Measurements from ENCODE around the gene CYP4B1.

Gene CYP4B1

DNA sequence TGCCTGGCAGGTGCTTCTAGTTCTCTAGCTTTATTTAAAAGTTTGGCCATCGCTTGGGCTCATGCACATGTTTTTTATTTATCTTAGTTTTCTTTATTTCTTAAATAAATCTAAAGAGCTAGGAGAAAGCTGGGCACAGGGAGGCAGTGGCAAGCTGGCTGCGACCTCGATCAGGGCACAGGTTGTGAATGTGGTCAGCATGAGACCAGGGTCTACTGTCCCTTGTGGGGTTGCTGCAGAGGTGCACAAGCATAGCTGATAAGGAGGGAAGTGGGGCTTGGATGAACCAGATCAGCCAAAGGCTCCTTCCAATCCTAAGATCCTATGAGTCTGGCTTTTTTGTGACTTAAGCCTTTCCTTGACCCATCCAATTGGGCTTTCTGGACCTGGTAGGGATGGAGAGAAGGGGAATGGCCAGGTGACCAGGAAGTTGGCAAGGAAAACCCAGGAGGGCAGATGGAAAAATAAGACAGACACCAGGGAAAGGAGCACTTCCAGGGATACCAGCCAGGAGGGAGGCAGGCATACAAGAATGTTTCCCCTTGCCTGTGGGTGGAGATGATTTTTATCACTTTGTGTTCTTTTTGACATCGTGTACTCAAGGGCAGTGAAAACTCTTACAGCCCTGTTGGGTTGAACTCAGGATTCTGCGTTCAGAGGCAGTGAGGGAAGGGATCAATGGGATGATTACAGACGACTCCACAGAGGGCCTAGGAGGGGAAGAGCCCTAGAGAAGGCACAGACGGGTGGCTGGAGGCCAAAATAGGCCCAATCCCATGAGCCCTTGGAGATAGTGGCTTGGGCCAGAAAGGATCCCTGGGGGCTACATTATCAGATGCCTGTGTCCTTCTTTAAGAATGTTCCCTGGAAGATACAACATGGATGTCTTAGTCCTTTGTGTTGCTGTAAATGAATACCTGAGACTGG is 8.5 kb downstream of the CYP4B1 start:
- Histone ChIP-seq H3F3A (ENCODE audit: insufficient read depth) (no peaks in the 10 kb centered on the region), H3K4me2 (ENCODE audit: low read depth, low read length, poor library complexity, severe bottlenecking) (no peak overlapping the region), H3K27me3 (ENCODE audit: low read length) (no peaks in the 10 kb centered on the region), H3K36me3 (ENCODE audit: low read length) (no peaks in the 10 kb centered on the region), H4K20me1 (ENCODE audit: low read depth, low read length) (no peaks in the 10 kb centered on the region), H3K27ac (ENCODE audit: low read depth, low read length) (no peak overlapping the region), H3K9me2 (replicated peaks; ENCODE audit: insufficient read depth, low read length) (no peaks in the 10 kb centered on the region), H3K79me2 (ENCODE audit: insufficient read depth, low read length) (no peaks in the 10 kb centered on the region), H3K4me3 (ENCODE audit: insufficient read depth, low read length, poor library complexity, severe bottlenecking) (no peak overlapping the region), H3K9ac (ENCODE audit: low read length) (no peak overlapping the region), H3K9me3 (ENCODE audit: insufficient read depth, low read length) (no peaks in the 10 kb centered on the region), H2AFZ (ENCODE audit: low read depth, low read length, severe bottlenecking) (no peak overlapping the region)
- TF ChIP-seq CTCF (IDR thresholded peaks at IDR 0.05; ENCODE audit: insufficient read depth, low read length, poor library complexity, severe bottlenecking) (no peak), EZH2phosphoT487 (conservative IDR thresholded peaks at IDR 0.05; ENCODE audit: low read length) (no peak)

DNA sequence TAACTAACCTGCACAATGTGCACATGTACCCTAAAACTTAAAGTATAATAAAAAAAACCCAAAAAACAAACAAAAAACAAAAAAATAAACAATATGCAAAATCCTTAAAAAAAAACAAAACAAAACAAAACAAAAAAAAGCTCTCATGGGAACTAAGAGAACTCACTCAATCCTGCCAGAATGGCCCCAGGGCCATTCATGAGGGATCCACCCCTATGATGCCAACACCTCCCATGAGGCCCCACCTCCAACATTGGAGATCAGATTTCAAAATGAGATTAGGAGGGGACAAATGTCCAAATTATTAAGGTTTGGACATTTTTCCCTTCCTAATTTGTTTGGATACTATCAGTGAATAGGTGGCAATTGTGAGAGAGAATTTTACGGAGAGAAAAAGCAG is 10.2 kb downstream of the CYP4B1 start:
- no peak overlapping the region for H3K4me2 ChIP-seq (ENCODE audit: low read depth, low read length, poor library complexity, severe bottlenecking)
- H2AFZ ChIP-seq (ENCODE audit: low read depth, low read length, severe bottlenecking): no peak overlapping the region
- no peaks in the 10 kb centered on the region for H3K9me3 ChIP-seq (ENCODE audit: insufficient read depth, low read length)
- no peaks in the 10 kb centered on the region for H3F3A ChIP-seq (ENCODE audit: insufficient read depth)
- no peaks in the 10 kb centered on the region for H4K20me1 ChIP-seq (ENCODE audit: low read depth, low read length)
- H3K9ac ChIP-seq (ENCODE audit: low read length): no peak overlapping the region
- H3K27me3 ChIP-seq (ENCODE audit: low read length): no peaks in the 10 kb centered on the region
- no peak overlapping the region for H3K27ac ChIP-seq (ENCODE audit: low read depth, low read length)
- H3K9me2 ChIP-seq (replicated peaks; ENCODE audit: insufficient read depth, low read length): no peaks in the 10 kb centered on the region
- no peaks in the 10 kb centered on the region for H3K79me2 ChIP-seq (ENCODE audit: insufficient read depth, low read length)
- no peaks in the 10 kb centered on the region for H3K36me3 ChIP-seq (ENCODE audit: low read length)
- no peak overlapping the region for H3K4me3 ChIP-seq (ENCODE audit: insufficient read depth, low read length, poor library complexity, severe bottlenecking)
- no peak for TF ChIP-seq EZH2phosphoT487 (conservative IDR thresholded peaks at IDR 0.05; ENCODE audit: low read length)
- TF ChIP-seq CTCF (IDR thresholded peaks at IDR 0.05; ENCODE audit: insufficient read depth, low read length, poor library complexity, severe bottlenecking): no peak

DNA sequence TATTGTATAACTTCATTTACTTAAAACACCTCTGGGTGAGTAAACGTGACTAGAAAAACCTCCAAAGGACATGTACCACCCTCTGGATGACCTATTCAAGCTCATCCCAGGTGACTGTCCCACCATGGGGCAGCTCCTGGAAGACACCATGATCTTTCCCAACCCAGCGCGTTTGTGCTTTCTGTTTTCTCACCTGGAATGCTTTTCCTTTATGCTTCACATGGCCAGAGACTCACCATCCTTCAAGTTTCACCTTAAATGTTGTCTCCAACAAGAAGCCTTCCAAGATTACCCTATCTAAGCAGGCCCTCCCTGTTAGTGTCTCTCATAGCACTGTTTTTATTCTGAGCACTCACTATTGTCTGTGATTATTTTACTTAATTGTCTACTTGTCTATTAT is 11.1 kb downstream of the CYP4B1 start:
- Histone ChIP-seq H3F3A (ENCODE audit: insufficient read depth) (no peaks in the 10 kb centered on the region), H3K27ac (ENCODE audit: low read depth, low read length) (no peak overlapping the region), H3K9me3 (ENCODE audit: insufficient read depth, low read length) (no peaks in the 10 kb centered on the region), H3K36me3 (ENCODE audit: low read length) (no peaks in the 10 kb centered on the region), H3K27me3 (ENCODE audit: low read length) (no peaks in the 10 kb centered on the region), H3K4me3 (ENCODE audit: insufficient read depth, low read length, poor library complexity, severe bottlenecking) (no peak overlapping the region), H3K79me2 (ENCODE audit: insufficient read depth, low read length) (no peaks in the 10 kb centered on the region), H2AFZ (ENCODE audit: low read depth, low read length, severe bottlenecking) (no peak overlapping the region), H3K9me2 (replicated peaks; ENCODE audit: insufficient read depth, low read length) (no peaks in the 10 kb centered on the region), H4K20me1 (ENCODE audit: low read depth, low read length) (no peaks in the 10 kb centered on the region), H3K9ac (ENCODE audit: low read length) (no peak overlapping the region), H3K4me2 (ENCODE audit: low read depth, low read length, poor library complexity, severe bottlenecking) (no peak overlapping the region)
- TF ChIP-seq EZH2phosphoT487 (conservative IDR thresholded peaks at IDR 0.05; ENCODE audit: low read length) (no peak), CTCF (IDR thresholded peaks at IDR 0.05; ENCODE audit: insufficient read depth, low read length, poor library complexity, severe bottlenecking) (no peak)

Measured in SU-DHL-6 (cell line).